Activated T-cell treated with anti-CD3 and anti-CD28 coated beads, Interleukin-2, amount 50 U/mL, for 72 hours (primary cell): ENCODE data around the gene MECR. TPM values are rescaled to one million over a fixed set of nuclear protein-coding genes. Genes with fewer than 3 reads are reported as not detected.

Experiments used
- ATAC-seq, 2 donors: fragments of 150-1000 bp; cut with Tn5 transposase; replicated peaks in 1 of 2; 2 replicates each; pipeline ENCODE4 v1.10.0; 2021; ENCODE audit warnings: moderate library complexity in 2 of 2, mild to moderate bottlenecking in 1 of 2
- DNase-seq, 2 donors: peaks; one replicate each; pipeline ENCODE4 v3.0.0; 2021 to 2022; ENCODE audit warnings: mixed read lengths in 1 of 2
- H3K27ac Mint-ChIP-seq: one replicate; pipeline ENCODE4 v1.8.0; 2022; ENCODE audit warnings: mild to moderate bottlenecking, moderate library complexity, mixed read lengths
- H3K27me3 Mint-ChIP-seq: one replicate; pipeline ENCODE4 v1.8.0; 2022; ENCODE audit warnings: low read depth, mixed read lengths
- H3K36me3 Mint-ChIP-seq, 2 donors: one replicate each; pipeline ENCODE4 v1.8.0; 2022; ENCODE audit warnings: mixed read lengths in 2 of 2, mild to moderate bottlenecking in 1 of 2; ENCODE audit not compliant: insufficient read depth in 2 of 2
- H3K4me1 Mint-ChIP-seq: one replicate; pipeline ENCODE4 v1.8.0; 2022; ENCODE audit warnings: low read depth, mixed read lengths
- H3K4me3 Mint-ChIP-seq, 2 donors: one replicate each; pipeline ENCODE4 v1.8.0; 2022; ENCODE audit warnings: mild to moderate bottlenecking in 2 of 2, mixed read lengths in 2 of 2, moderate library complexity in 2 of 2
- H3K9me3 Mint-ChIP-seq, 2 donors: one replicate each; pipeline ENCODE4 v1.8.0; 2022; ENCODE audit warnings: mixed read lengths in 2 of 2
- total RNA-seq, 2 donors: library from RNA; stranded (reverse); gene quantifications; one replicate each; pipeline ENCODE4 v1.2.3, GENCODE V29; 2022

Gene MECR, protein sequence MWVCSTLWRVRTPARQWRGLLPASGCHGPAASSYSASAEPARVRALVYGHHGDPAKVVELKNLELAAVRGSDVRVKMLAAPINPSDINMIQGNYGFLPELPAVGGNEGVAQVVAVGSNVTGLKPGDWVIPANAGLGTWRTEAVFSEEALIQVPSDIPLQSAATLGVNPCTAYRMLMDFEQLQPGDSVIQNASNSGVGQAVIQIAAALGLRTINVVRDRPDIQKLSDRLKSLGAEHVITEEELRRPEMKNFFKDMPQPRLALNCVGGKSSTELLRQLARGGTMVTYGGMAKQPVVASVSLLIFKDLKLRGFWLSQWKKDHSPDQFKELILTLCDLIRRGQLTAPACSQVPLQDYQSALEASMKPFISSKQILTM
- 10 to 100 TPM; 23.5 to 37.0 TPM for total RNA-seq

DNA sequence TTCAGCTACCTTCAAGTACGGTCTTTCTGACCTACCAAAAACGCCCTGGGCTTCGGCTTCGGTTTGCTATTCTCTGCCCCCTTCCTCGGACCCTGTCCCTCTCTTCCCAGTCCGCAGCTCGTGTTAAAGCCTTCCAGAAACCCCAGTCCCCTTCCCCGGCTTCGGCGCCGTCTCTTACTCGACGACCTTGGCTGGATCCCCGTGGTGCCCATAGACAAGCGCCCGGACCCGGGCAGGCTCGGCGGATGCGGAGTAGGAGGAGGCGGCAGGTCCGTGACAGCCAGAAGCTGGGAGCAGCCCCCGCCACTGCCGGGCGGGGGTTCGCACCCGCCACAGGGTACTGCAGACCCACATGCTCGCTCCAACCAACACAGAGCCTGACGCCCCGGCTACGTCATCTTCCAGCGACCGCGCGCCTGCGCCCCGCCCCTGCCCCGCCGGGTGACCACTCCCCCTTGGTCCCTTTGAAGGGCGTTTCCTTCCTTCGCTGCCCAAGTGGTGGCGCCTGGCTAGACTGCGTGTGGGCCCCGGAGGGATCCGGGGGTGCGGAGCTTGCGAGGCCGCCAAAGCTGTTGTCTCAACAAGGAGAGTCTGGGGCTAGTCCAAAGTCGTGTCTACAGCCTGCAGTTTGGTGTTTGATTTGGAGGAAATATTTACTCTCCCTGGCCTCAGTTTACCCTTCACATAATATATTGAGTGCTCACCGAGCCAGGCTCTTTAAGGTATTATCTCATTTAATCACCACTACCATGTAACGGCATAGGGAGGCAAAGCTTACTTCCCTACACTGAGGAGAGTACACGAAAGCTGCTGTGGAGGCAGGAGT is at the start of gene MECR:
MECR (minus strand) TSS at position 382 of the 826 bp plus-strand sequence; CDS start at position 354, 28 bp downstream.
- Mint-ChIP-seq H3K27me3 (peaks cover 8% of the 10 kb centered on the region), H3K9me3 (no peaks in the 10 kb centered on the region), H3K36me3 (no peaks in the 10 kb centered on the region), H3K4me3 (peak within 1 kb of the TSS; percentile 93), H3K27ac (peak within 1 kb of the TSS; percentile 88), H3K4me1 (peaks cover 23% of the 10 kb centered on the region)
- ATAC-seq (peak; percentile 100), DNase-seq (peak; percentile 96 to 98)

DNA sequence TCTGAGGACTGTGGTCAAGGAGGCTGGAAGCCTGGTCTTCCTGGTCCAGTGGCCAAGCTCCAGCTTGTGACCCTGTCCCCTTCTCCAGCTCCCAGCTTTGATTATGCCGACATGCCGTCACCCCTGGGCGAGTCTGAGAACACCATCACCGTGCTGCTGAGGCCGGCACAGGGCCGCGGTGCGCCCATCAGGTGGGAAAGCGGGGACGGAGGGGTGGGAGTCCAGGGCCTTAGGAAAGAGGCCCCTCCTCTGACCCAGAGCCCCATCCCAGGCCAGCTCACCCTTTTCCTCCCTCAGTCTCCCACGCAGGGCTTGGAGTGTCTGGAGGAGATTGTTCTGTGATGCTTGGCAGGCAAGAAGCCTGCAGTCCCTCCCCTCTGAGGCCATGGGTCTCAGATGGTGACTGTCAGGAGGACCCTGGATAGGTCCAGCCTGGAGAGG is 49.2 kb upstream of the MECR start:
- Mint-ChIP-seq H3K36me3 (no peaks in the 10 kb centered on the region), H3K4me1 (peaks cover 6% of the 10 kb centered on the region), H3K9me3 (no peaks in the 10 kb centered on the region), H3K27ac (no peak overlapping the region), H3K4me3 (no peak overlapping the region), H3K27me3 (peaks cover 4% of the 10 kb centered on the region)
- ATAC-seq (no peak), DNase-seq (no peak)

DNA sequence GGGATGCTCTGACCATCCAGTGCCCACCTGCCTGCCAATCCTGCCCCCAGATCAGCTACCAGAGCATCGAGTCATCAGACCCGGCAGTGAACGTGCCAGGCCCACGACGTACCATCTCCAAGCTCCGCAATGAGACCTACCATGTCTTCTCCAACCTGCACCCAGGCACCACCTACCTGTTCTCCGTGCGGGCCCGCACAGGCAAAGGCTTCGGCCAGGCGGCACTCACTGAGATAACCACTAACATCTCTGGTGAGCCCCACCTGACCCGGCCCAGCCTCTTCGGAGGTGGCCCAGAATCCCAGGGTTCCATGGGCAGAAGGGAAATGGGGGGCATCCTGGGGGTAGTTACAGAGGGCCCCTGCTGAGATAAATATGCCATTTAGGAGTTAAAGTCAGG is 48.7 kb upstream of the MECR start:
- ATAC-seq (no peak), DNase-seq (no peak)
- no peaks in the 10 kb centered on the region for H3K9me3 Mint-ChIP-seq
- peaks cover 6% of the 10 kb centered on the region for H3K4me1 Mint-ChIP-seq
- H3K27ac Mint-ChIP-seq: no peak overlapping the region
- H3K4me3 Mint-ChIP-seq: no peak overlapping the region
- no peaks in the 10 kb centered on the region for H3K36me3 Mint-ChIP-seq
- H3K27me3 Mint-ChIP-seq: peaks cover 4% of the 10 kb centered on the region

DNA sequence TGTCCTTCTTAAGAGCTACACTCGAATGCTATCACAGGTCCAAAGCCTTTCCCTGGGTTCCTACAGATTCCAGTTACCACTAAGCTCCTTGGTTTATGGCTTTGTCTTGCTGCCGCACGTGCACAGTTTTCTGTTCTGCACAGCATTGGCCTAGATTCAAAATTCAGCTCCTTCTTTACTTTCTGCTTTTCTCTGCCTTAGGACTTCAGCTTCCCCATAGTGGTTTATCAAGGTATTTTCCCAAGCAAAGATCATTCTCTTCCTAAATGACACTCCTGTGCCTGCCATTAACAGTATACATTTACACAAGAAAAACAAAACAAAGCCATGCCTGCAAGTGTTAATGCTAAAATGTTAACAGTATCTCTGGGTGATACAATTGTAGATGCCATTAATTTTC is 47.4 kb upstream of the MECR start:
- Mint-ChIP-seq H3K4me3 (no peak overlapping the region), H3K27ac (no peak overlapping the region), H3K27me3 (peaks cover 4% of the 10 kb centered on the region), H3K36me3 (no peaks in the 10 kb centered on the region), H3K9me3 (no peaks in the 10 kb centered on the region), H3K4me1 (no peaks in the 10 kb centered on the region)
- no peak for DNase-seq
- ATAC-seq: no peak

DNA sequence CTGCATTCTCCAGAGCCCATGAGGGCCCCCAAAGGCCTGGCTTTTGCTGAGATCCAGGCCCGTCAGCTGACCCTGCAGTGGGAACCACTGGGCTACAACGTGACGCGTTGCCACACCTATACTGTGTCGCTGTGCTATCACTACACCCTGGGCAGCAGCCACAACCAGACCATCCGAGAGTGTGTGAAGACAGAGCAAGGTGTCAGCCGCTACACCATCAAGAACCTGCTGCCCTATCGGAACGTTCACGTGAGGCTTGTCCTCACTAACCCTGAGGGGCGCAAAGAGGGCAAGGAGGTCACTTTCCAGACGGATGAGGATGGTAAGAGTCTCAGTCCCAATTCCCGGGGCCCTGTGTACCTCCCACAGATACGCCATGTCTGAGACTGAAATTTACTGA is 44.7 kb upstream of the MECR start:
- Mint-ChIP-seq H3K4me1 (no peaks in the 10 kb centered on the region), H3K9me3 (no peaks in the 10 kb centered on the region), H3K27ac (no peak overlapping the region), H3K4me3 (no peak overlapping the region), H3K36me3 (no peaks in the 10 kb centered on the region), H3K27me3 (peaks cover 29% of the 10 kb centered on the region)
- no peak for DNase-seq
- ATAC-seq: no peak

DNA sequence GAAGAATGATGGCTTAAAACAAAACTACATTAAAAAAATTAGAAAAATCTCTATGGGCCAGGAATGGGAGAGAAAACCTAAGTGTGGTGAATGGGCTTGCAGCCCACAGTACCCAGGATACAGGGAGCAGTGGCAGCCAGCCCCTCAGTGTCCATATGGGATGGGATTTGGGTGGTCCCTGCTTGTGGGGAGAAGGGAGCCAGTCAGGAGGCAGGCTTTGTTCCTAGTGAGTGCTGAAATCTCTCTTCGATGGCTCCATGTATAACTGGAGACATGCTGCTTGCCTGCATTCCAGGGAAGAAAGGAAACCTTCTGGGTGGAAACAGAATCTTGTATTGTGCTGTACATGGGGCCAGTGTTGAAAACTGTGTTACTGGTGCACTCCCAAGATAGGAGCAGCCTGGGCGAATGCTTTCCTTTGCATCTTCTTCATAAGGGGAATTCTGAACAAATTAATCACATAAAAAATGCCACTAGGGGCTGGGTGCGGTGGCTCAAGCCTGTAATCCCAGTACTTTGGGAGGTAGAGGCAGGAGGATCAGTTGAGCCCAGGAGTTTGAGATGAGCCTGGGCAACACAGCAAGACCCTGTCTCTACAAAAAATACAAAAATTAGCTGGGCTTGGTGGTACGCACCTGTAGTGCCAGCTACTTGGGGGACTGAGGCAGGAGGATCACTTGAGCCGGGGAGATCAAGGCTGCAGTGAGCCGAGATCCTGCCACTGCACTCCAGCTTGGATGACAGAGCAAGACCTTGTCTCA is 41.6 kb upstream of the MECR start:
- no peaks in the 10 kb centered on the region for H3K36me3 Mint-ChIP-seq
- DNase-seq: no peak
- no peaks in the 10 kb centered on the region for H3K4me1 Mint-ChIP-seq
- peaks cover 54% of the 10 kb centered on the region for H3K27me3 Mint-ChIP-seq
- no peak for ATAC-seq
- H3K4me3 Mint-ChIP-seq: no peak overlapping the region
- no peak overlapping the region for H3K27ac Mint-ChIP-seq
- no peaks in the 10 kb centered on the region for H3K9me3 Mint-ChIP-seq

DNA sequence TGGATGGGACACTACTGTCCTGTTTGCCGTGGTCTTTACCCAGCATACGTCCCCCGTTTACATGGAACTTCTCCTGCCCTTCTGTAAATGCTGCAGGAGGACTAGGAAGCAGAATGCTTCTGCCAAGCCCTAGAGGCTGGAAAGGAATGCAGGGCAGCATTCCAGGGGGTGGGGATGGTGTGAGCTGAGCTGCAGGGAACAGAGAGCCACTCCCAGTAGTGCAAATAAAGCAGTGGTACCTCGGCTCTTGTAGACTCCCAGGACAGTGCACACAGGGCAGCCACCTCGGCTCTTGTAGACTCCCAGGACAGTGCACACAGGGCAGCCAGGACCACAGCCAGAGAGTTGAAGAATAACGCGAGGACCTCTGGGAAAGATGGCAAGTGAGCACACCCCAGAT is 41.0 kb upstream of the MECR start:
- Mint-ChIP-seq H3K9me3 (no peaks in the 10 kb centered on the region), H3K4me3 (no peak overlapping the region), H3K4me1 (no peaks in the 10 kb centered on the region), H3K36me3 (no peaks in the 10 kb centered on the region), H3K27me3 (peaks cover 60% of the 10 kb centered on the region), H3K27ac (no peak overlapping the region)
- ATAC-seq (no peak), DNase-seq (no peak)

DNA sequence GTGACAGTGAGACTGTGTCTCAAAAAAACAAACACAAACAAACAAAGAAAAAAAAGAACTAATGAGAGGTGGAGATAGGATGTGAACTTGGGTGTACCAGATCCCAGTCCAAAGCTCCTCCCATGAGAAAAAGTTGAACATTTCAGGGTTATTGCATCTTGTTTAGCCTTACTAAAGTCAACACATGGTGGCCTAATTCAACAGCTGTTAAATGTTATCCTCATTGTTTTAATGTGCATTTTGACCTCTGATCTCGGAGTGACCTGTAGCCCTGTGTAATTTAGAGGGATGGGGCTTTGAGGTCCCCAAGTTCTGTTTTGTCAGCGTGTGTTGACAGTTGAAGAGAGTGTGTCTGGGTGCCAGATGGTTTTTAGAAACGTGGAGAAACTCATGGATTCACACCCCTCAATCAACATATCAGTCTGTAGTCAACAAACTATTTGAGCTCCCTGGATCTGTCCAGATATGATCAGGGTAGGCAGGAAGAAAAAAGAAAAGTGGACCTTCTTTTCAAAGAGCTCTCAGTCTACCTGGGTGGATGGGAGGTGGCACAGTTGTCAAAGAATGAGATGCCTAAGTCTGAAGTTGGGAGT is 40.3 kb upstream of the MECR start:
- Mint-ChIP-seq H3K4me3 (no peak overlapping the region), H3K27ac (no peak overlapping the region), H3K4me1 (no peaks in the 10 kb centered on the region), H3K27me3 (peaks cover 67% of the 10 kb centered on the region), H3K36me3 (no peaks in the 10 kb centered on the region), H3K9me3 (no peaks in the 10 kb centered on the region)
- ATAC-seq (no peak), DNase-seq (no peak)

DNA sequence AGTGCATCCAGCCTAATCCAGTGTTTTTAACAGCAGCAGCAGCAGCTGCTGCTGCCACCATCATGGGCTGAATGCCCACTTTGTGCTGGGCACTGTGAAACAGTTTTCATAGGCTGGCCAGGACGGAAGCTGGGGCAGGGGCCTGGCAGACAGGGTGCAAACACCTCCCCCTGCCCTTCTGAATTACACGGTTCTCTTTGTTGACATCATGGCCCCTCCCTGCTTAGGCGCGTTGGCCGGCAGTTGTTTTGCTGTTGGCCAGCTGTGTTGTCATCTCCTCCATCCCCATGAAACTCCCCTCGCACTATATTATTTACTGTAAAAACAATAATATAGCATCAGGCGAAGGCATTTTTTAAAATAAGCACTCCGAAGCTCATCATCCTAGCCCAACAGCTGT is 38.6 kb upstream of the MECR start:
- Mint-ChIP-seq H3K4me1 (no peaks in the 10 kb centered on the region), H3K27me3 (peaks cover 72% of the 10 kb centered on the region), H3K9me3 (no peaks in the 10 kb centered on the region), H3K4me3 (no peak overlapping the region), H3K27ac (no peak overlapping the region), H3K36me3 (no peaks in the 10 kb centered on the region)
- ATAC-seq (no peak), DNase-seq (no peak)

DNA sequence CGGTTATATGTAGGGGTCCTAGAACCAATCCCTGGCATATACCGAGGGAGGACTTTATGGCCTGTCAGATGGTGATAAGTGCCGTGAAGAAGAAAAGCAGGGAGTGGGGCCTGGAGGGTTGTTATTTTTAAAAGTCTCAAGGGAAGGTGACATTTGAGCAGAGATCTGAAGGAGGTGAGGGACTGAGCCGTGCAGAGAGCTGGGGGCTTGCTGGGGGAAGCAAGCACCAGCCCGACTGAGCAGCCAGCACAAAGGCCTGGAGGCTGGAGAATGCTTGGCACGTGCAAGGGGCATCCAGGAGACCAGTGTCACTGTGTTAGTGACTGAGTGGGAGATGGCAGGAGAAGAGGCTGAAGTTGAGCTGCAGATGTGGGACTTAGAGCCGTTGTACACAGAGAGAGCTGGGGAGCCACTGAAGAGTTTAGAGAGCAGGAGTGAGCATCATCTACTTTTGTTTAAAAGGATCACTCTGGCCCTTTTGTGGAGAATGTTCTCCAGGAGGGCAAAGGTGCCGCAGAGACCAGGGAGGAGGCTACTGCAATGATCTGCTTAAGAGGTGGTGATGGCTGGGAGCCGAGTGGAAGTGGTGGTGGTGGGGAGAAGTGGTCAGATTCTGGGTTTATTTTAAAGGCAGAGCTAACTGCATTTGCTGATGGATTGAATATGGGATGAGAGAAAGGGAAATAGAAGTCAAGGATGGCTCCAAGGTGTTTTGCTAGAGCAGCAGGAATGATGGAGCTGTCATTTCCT is 36.8 kb upstream of the MECR start:
- Mint-ChIP-seq H3K4me3 (no peak overlapping the region), H3K4me1 (no peaks in the 10 kb centered on the region), H3K9me3 (no peaks in the 10 kb centered on the region), H3K27me3 (peaks cover 68% of the 10 kb centered on the region), H3K36me3 (no peaks in the 10 kb centered on the region), H3K27ac (no peak overlapping the region)
- no peak for ATAC-seq
- no peak for DNase-seq

DNA sequence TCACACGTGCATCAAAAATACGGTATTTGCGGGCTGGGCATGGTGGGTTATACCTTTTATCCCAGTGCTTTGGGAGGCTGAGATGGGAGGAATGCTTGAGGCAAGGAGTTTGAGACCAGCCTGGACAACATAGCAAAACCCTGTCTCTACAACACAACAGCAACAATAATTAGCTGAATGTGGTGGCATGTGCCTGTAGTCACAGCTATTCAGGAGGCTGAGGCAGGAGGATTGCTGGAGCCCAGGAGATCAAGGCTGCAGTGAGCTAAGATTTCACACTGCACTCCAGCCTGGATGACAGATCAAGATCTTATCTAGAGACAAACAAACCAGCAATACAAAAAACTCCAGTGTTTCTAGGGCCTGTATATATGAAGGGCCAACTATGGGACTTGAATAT is 36.2 kb upstream of the MECR start:
- no peaks in the 10 kb centered on the region for H3K36me3 Mint-ChIP-seq
- ATAC-seq (no peak), DNase-seq (no peak)
- H3K4me3 Mint-ChIP-seq: no peak overlapping the region
- H3K9me3 Mint-ChIP-seq: no peaks in the 10 kb centered on the region
- no peak overlapping the region for H3K27ac Mint-ChIP-seq
- H3K27me3 Mint-ChIP-seq: peaks cover 68% of the 10 kb centered on the region
- no peaks in the 10 kb centered on the region for H3K4me1 Mint-ChIP-seq

DNA sequence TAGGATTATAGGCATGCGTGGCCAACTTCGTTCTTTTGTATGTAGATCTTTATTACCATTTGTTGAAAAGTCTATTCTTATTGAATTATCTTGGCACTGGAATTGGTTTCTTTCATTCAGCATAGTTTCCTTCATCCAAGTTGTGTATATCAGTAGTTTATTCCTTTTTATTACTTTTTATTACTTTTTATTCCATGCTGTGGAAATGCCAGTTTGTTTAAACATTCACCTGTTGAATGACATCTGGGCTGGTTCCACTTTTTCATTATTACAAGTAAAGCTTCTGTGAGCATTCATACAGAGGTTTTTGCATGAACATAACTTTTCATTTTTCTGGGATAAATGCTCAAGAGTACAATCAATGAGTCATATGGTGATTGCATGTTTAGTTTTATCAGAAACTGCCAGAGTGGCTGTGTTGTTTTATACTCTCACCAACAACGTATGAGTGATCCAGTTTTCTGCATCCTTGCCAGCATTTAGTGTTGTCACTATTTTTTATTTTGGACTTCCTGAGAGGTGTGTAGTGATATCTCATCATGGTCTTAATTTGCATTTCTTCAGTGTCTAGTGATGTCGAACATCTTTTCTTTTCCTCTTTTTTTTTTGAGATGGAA is 34.1 kb upstream of the MECR start:
- H3K9me3 Mint-ChIP-seq: no peaks in the 10 kb centered on the region
- no peaks in the 10 kb centered on the region for H3K36me3 Mint-ChIP-seq
- no peak overlapping the region for H3K4me3 Mint-ChIP-seq
- H3K27ac Mint-ChIP-seq: no peak overlapping the region
- peaks cover 70% of the 10 kb centered on the region for H3K27me3 Mint-ChIP-seq
- H3K4me1 Mint-ChIP-seq: peaks cover 8% of the 10 kb centered on the region
- ATAC-seq: no peak
- DNase-seq: no peak
